ENCODE data around the gene PPFIA1.
"Not testable (repeated sequence)": the region's sequence is repeated elsewhere in the genome, so short reads cannot be mapped to it uniquely, and the experiment has no call there.

The PPFIA1 gene

DNA sequence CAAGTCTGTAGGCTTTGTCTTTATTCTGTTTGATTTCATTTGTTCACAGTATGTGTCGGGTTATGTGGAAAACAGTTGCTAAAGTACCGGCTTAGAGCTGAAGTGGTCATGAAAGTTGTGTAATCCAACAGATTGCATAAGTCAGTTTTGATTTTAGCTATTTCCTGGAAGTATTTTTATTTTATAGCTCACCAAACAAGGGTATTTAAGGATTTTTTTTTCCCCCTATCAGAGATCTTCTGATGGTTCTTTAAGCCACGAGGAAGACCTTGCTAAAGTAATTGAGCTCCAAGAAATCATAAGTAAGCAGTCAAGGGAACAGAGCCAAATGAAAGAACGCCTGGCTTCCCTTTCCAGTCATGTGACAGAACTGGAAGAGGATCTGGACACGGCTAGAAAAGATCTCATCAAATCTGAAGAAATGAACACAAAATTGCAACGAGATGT is 55.9 kb downstream of the PPFIA1 start:
- peak; percentile 73 to 88 (median 80) for DNase-seq

- DNase-seq = peak in 3 of 4 experiments; percentile 29 to 63 (median 50)
Observed at GRCh38 chr11:70326833-70327232, 56.3 kb downstream of the PPFIA1 start.

- no peak for DNase-seq
Observed at GRCh38 chr11:70327717-70328116, 57.2 kb downstream of the PPFIA1 start.

DNA sequence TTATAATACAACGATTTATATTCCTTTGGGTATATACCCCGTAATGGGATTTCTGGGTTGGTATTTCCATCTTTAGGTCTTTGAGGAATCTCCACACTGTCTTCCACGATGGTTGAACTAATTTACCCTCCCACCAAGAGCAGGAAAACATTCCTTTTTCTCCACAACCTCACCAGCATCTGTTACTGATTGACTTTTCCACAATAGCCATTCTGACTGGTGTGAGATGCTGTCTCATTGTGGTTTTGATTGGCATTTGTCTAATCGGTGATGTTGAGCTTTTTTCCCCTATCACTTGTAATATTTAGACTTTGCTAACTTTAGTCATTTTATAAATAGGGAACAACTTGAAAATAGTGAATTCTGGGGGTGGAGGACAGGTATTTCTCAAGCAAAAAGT is 58.1 kb downstream of the PPFIA1 start:
- no peak for DNase-seq

GRCh38 chr11:70331320-70331843 is 60.9 kb downstream of the PPFIA1 start:
- not testable (repeated sequence) for DNase-seq

GRCh38 chr11:70331901-70332300 is 61.4 kb downstream of the PPFIA1 start:
- no peak for DNase-seq

- DNase-seq = no peak
Observed at GRCh38 chr11:70332567-70332966, 62.1 kb downstream of the PPFIA1 start.

DNA sequence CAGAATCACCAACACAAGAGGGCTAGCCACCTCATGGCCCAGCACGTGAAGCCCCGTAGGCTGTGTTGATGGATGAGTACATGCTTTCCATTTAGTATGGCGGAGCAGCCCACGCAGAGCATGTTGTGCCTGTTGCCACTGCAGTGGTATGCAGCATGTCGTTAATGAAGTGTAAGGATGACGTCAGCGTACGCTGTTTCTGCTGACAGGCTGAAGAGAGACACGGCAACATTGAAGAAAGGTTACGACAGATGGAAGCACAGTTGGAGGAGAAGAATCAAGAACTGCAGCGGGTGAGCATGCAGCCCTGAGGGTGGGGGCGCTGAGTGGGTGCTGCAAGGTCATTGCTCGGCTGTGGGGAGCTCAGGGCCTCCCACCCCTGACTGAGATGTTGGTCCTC is 62.8 kb downstream of the PPFIA1 start:
- peak in 2 of 4 experiments; percentile 9 to 21 for DNase-seq

- no peak for DNase-seq
Observed at GRCh38 chr11:70334351-70334995, 64.0 kb downstream of the PPFIA1 start.

GRCh38 chr11:70335511-70335910 is 65.0 kb downstream of the PPFIA1 start:
- no peak for DNase-seq

DNA sequence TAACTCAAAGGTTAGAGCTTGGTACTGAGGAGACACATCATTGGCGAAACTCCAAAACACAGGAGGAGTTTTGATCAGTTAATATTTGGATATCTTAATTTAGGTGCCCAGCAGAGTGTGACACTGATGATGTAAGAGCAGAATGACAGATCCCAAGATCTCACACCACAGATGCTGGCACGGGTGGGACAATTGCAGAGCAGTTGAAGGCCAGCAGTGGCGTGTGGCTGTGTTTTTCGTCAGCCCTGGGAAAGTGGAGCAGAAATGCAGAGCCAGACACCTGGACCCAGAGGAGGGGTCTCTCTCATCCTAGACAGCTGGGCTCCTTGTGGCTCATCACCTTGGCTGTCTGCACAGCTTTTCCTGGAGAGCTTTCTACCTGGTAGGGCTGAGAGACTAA is 68.1 kb downstream of the PPFIA1 start:
- DNase-seq = no peak

GRCh38 chr11:70339066-70339465 is 68.6 kb downstream of the PPFIA1 start:
- no peak for DNase-seq

DNA sequence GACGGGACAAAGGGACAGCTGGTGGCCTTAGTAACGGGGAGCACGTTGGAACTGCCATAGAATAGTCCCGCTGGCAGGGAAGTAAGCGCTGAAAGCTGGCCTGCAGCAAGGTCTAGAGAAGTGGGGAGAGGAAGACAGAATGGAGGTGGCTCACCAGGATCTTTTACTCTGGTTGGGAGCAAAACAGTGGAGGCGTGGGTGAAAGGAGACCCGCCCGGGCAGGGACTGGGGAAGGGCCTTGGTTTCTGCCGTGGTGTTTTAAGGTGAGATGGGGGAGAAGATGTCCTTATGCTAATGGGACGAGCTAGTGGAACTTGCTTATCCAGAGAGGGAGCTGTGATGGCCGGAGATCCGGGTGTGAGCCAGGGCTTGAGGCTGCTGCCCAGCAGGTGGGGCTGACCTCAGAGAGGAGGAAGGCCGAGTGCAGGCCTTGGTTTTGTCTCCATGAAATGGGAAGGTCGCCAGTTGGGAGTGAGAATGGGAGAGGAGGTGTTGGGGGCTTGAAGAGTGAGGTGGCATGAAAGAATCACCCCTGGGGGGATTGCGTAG is 71.5 kb downstream of the PPFIA1 start:
- DNase-seq = no peak

- DNase-seq = no peak
Observed at GRCh38 chr11:70343636-70344035, 73.1 kb downstream of the PPFIA1 start.

GRCh38 chr11:70348191-70348590 is 77.7 kb downstream of the PPFIA1 start:
- no peak for DNase-seq

DNA sequence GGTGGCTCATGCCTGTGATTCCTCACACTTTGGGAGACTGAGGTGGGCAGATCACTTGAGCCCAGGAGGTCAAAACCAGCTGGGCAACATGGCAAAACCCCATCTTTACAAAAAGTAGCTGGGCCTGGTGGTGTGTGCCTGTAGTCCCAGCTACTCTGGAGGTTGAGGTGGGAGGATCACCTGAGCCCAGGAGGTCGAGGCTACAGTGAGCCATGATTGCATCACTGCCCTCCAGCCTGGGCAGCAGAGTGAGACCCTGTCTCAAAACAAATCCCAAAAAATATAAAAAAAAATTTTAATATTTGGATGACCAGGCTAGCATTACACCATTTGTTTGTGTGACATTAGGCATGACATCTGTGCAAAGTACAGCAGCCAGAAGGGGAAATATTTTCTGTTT is 78.1 kb downstream of the PPFIA1 start:
- no peak for DNase-seq

DNA sequence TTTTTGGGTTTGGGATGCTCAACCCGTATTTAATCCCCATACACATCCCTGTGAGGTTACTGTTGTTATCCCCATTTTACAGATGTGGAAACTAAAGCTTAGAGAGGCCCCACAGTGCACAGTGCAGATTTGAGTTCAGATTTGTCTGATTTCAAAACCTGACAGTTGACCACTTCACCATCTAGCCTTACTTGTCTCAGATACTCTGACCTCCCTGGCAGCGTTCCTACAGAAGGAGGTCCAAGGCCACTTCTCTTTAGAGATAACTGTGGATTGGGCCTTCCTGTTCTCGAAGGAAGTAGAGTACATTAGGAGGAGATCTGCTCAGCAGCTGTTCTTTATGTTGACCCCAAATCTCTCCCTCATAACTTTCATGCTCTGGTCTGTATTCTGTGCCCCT is 81.2 kb downstream of the PPFIA1 start:
- DNase-seq = no peak

- DNase-seq = no peak
Observed at GRCh38 chr11:70352100-70352499, 81.6 kb downstream of the PPFIA1 start.

DNA sequence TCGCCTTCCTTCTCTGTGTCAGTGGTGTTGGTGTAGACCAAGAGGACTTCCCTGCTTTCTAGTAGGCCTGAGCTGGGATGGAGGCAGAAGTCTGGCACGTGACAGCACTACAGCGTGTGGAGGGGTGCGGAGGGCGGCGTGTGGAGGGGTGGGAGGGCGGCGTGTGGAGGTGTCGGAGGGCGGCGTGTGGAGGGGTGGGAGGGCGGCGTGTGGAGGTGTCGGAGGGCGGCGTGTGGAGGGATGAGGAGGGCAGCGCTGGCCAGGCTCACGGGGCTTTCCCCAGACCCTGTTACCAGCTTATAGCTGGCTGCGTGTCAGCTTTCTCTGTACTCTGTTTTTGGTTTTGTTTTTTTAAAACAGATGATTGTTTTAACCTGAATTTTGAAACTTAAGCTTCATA is 82.1 kb downstream of the PPFIA1 start:
- DNase-seq = no peak

DNA sequence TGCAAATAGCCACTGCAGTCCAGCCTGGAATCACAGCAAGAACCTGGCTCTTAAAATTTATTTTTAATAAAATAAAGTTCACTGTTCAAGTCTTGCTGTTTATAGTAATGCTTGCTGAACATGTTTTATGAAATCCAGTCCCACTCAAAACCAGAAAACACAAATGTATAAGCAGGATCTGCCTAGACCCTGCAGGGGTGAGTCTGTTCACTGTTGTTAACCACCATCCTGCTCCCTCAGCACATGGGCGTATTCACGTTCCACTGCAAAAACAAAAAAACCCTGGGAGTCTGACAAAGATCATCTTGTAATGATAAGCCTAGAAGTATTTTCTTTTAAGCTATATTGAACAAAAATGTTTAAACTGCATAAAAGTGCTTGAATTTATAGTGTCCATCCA is 82.8 kb downstream of the PPFIA1 start:
- no peak for DNase-seq

- DNase-seq = no peak
Observed at GRCh38 chr11:70353900-70354568, 83.5 kb downstream of the PPFIA1 start.

DNA sequence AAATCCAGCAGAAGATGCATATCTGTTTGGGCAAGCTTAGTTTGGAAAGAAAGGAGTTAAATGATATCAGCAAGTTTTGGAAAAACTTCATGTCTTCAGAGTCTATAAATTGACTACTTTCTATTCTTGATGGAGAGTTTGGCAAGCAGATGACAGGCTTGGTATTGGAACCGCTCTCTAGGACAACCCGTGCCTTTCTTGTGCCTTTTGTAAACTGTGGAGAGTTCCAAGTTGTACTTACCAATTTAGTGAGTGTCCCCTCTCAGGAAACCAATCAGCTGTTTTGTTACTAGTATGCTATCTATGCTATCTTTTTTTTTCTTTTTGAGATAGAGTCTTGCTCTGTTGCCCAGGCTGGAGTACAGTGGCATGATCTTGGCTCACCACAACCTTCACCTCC is 84.1 kb downstream of the PPFIA1 start:
- DNase-seq = no peak

GRCh38 chr11:70358753-70359152 is 88.3 kb downstream of the PPFIA1 start:
- peak; percentile 79 to 95 (median 91) for DNase-seq

Measured in suppressor macrophage (primary cell).